DMS53 (cell line): ENCODE data around the gene CCL19.

Experiments used
- DNase-seq: peaks from one replicate; lab custom pipeline; 2025; lab: John Stamatoyannopoulos, UW

CCL19 gene

GRCh38 chr9:34694811-34695210 is 3.7 kb upstream of the CCL19 start:
- no peak for DNase-seq

GRCh38 chr9:34693560-34693959 is 2.5 kb upstream of the CCL19 start:
- DNase-seq: no peak

- DNase-seq: no peak
Measured at GRCh38 chr9:34691936-34692315, 850 bp upstream of the CCL19 start.

- peak; percentile 53 for DNase-seq
Measured at GRCh38 chr9:34689512-34689911, 1.6 kb downstream of the CCL19 start.

GRCh38 chr9:34689116-34689470 is 2.0 kb downstream of the CCL19 start:
- peak; percentile 77 for DNase-seq

GRCh38 chr9:34688329-34689115 is 2.6 kb downstream of the CCL19 start:
- DNase-seq: peak; percentile 50

GRCh38 chr9:34687276-34688030 is 3.6 kb downstream of the CCL19 start:
- DNase-seq: no peak

GRCh38 chr9:34686732-34687131 is 4.3 kb downstream of the CCL19 start:
- no peak for DNase-seq

- DNase-seq: no peak
Measured at GRCh38 chr9:34686231-34686630, 4.8 kb downstream of the CCL19 start.

- DNase-seq: no peak
Measured at GRCh38 chr9:34685591-34685990, 5.5 kb downstream of the CCL19 start.

GRCh38 chr9:34684816-34685215 is 6.3 kb downstream of the CCL19 start:
- DNase-seq: no peak

GRCh38 chr9:34684145-34684544 is 6.9 kb downstream of the CCL19 start:
- DNase-seq: no peak

GRCh38 chr9:34675869-34676268 is 15.2 kb downstream of the CCL19 start:
- no peak for DNase-seq

- peak; percentile 84 for DNase-seq
Measured at GRCh38 chr9:34675048-34675714, 15.9 kb downstream of the CCL19 start.

GRCh38 chr9:34674440-34674839 is 16.6 kb downstream of the CCL19 start:
- DNase-seq: no peak

GRCh38 chr9:34671307-34671706 is 19.8 kb downstream of the CCL19 start:
- no peak for DNase-seq

GRCh38 chr9:34669809-34670562 is 21.1 kb downstream of the CCL19 start:
- no peak for DNase-seq

- DNase-seq: peak; percentile 94
Measured at GRCh38 chr9:34665381-34666250, 25.5 kb downstream of the CCL19 start.

GRCh38 chr9:34665067-34665380 is 26.1 kb downstream of the CCL19 start:
- no peak for DNase-seq

- peak; percentile 71 for DNase-seq
Measured at GRCh38 chr9:34664281-34665066, 26.6 kb downstream of the CCL19 start.

GRCh38 chr9:34663303-34663605 is 27.8 kb downstream of the CCL19 start:
- no peak for DNase-seq
